ENCODE measurements around the gene PDE7B.

The PDE7B gene

DNA sequence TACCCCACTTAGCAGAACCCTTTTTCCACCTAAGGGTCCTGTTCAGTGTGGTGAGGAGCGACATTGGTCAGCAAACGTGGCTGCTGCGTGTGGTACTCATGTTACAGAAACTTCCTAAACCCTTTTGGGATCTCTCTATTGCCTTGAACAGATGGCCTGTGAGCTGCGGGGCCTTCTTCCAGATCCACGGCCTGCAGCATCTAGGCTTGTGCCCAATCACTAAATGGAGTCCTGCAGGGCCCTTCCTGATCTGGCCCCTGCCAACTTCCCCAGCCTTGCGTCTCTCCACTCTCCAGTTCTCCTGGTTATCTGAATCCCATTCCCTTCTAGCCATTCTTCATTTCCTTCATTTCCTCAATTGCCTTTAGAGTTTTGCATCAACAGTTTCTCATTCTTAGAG is 85.6 kb downstream of the PDE7B start:
- no peak for DNase-seq (ENCODE audit: low read depth)

DNA sequence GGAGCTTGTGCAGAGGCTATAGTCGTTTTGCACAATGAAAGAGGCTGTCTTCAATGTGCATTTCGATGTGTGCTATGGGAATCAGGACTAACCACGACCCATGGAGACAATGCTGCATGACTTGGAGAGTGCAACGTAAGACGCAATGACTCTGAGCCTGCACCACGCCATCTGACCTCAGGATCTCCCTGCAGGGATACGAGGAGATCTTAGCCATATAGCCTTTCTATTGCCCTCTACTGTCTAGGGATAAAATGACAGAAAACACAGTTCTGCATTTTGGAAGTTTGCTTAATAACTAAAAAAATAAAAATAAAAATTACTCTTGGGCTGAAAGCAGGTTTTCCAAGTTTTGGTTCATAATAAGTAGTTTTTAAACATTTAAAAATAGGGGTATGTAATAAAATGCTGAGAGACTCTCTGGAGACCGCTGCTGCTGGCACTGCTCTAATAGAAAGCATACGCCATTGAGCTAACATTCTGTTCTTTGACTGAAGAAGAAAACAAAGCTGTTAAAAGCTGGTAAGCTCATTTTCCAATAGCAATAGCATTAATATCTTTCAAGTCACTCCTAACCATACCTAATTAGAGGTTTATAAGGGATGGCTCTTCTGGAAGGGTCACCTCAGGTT is 87.2 kb downstream of the PDE7B start:
- DNase-seq (ENCODE audit: low read depth) = peak; percentile 40

DNA sequence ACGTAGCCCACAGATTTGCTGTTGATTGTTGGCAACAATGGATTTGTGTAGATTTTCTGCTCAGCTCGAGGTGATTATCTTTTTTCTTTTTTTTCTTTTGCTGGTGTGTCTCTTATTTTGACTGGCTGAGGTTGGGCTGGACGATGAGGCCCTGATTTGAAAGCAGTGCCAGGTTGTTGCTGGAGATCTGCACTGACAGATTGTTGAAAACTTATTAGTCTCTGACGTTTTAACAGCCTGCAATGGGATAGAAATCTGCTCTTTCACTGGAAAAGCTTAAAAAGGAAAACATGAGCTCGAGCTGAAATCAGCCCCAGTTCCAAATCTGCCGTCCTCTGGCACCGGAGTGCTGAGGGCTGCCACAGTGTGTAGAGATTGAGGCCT is 87.7 kb downstream of the PDE7B start:
- no peak for DNase-seq (ENCODE audit: low read depth)

DNA sequence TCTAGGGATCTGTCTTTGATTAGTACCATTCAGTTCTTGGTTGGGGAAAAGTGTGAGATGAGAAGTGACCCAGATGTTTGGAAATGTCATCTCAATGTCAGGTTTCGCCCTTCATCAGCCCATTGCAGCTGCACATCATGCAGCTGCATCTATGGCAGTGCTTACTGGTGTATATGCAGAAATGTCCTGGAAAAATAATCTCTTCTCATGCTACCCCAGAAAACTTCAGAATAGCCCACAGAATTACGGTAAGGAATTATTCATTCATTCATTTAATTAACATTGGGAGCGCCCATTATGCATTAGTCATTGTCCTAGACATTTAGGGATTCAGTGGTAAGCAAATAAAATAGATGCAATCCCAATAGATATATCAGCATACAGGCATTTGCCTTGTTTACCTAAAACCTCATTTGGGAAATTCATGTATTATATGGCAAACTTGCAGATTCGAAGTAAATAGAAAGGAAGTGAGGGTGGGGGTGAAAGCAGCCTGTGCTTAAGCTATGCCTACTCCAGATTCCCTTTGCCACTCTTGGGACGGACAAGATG is 89.2 kb downstream of the PDE7B start:
- DNase-seq (ENCODE audit: low read depth) = no peak

DNA sequence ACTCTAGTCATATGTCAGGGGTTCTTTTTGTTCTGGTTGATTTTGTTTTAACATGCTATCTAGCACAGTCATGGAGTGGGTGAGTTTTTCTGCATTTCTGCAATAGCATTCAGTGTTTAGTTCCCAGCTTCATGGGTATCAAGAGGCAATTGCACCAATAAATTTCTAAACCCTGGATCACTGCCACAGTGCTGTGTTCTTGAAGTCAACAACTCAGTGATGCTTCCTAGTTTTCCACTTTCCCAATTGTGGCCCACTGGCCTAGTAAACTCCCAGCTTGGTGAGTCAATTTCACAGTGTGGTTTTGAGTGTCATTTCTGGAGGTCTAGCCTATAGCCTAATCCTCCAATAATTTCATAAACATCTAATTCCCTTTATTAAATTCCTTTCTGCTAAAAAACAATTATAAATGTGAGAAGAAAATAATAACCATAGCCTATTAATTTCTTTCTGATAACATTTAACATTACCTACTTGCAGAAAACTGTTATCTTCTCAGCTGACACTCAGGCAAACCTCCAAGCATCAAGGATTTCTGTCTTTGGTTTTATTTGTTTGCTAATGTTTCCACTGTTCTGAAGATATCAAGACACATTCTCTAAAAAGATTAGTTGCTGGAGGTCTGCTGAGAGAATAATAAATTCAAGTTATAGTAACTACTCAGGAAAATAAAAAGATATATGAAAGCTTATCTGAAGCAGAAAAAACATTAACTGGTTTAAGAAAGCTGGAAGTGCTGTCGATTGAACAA is 89.9 kb downstream of the PDE7B start:
- DNase-seq (ENCODE audit: low read depth) = peak; percentile 33

DNA sequence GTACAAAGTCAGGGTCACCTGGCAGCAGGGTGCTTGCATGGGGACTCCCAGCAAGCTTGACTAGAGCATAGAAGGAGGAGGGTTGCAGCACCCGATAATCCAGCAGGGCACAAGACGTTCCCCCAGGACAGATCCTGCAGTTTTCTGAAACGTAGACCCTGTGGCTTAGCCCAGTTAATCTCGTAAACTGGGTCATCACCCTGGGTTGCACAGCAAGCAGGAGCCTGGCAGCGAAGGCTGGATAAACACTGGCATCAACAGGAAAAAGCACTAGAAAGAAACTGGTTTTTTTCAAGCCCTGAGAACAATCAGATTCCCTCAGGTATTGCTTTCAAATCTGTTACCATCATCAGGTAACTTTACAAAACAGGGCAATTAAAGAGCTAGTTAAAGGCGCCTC is 92.6 kb downstream of the PDE7B start:
- no peak for DNase-seq (ENCODE audit: low read depth)

DNA sequence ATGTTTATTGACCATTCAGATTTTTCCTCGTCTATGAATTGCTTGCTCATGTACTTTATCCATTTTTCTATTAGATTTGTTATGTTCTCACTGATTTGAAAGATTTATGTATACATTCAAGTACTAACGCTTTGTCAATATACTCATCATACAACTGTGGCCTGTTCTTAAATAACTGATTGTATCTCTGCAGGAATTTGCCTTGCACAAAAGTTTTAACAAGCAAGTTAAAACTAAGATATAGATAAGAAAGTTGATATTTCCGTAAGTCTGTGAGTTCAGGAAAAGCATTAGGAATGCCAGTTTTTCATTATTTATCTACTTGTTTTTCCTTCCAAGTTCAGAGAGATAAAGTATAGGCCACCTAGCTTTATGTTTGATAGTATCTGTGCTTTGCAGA is 95.2 kb downstream of the PDE7B start:
- no peak for DNase-seq (ENCODE audit: low read depth)

DNA sequence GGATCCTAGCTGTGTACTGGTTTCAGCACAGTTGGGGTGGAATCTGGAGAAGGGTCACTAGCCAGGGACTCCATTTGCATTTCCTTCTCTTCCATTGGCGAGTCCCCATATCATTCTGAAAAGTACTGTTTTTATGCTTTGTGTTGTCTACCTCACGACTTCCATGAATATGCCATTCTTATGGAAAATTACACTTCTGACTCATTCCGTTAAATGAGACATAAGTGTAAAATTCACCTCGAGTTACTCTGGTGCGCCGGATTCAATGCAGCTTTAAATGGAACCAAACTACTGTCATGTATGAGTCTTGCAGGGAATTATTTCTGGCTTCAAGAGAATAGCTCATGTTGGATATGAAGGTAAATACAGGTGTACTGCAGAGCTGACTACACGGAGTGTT is 99.2 kb downstream of the PDE7B start:
- DNase-seq (ENCODE audit: low read depth) = no peak

DNA sequence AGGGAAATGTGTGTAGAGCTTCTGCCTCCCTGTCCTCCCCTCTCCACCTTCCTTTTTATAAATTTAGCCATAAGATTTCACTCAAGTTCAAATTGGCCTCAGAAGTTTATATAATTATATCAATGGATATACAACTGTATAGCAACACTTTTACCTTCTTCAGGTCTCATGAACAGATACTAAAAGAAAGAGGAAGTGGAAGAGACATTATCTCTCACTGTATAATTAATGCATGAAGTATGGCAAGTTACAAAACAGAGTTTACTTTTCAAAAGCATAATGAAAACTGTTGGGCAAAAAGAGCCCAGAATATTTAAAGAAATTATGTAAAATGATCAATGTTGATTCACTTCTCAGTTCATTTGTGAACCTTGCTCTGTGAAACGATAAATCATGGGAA is 99.7 kb downstream of the PDE7B start:
- no peak for DNase-seq (ENCODE audit: low read depth)

DNA sequence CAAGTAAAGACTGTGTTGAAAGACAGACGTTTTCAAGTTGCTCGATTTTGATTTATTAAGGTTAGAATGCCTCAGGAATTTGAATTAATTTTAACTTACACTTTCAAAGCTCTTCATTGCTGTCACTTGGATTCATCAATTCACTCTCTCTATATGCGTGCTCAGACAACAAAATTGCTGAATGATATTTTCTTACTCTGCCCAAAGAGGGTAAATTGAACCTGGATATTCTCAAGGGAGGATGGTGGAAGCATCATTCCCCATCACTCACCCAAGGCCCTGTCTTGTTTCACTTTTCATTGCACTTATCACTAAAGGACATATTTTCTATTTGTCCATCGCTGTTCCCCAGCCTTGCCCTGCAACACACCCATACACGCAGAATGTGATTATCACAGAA is 102.3 kb downstream of the PDE7B start:
- no peak for DNase-seq (ENCODE audit: low read depth)

DNA sequence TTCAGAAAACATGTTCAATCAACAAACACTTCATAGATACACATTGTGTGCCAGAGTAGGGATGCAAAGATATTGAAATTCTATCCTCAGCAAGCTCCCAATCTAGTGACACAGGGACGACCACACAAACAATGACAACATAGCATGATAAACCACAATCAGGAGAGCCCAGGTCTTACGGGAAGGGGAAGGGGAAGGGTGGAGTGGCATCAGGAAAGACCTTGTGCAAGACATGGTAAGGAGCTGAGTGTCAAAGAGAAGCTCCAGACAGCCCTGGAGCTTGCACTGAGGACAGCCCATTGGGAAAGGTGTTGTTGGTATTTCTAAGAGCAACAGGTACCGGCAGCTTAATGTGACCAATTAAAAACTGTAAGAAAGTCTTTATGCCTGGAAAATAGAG is 103.6 kb downstream of the PDE7B start:
- DNase-seq (ENCODE audit: low read depth) = no peak

DNA sequence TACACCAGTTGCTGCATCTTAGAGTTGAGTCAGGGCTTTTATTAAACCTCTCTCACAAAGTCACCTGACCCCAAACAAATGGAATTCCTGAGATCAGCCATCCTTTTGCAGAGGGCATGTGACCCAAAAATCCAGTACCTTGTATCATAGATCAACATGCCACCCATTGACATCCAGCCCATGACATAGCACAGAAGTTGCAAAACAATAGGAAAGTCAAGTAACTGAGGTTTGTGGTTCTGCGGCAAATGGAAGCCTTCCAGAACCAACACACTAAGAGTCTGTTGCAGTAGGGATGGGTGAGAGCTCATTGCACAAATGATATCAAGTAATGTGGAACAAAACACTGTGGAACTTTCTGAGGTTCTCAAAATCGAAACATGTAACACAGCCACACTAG is 111.2 kb downstream of the PDE7B start:
- no peak for DNase-seq (ENCODE audit: low read depth)

DNA sequence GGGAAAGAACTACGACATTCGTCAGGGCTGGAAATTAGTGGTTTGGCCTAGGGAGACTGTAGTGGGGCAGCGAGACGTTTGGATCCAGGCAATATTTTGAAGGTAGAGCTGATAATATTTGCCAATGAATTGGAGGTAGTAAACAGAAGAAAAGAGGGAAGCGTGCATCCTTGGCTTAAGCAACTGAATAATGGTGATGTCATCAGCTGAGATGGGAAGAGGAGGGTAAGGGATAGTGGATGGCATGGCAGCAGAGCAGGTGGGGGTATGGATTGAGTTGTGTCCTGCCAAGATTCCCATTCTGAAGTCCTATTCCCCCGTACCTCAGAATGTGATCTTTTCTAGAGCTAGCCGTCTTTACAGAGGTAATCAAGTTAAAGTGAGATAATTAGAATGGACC is 119.2 kb downstream of the PDE7B start:
- DNase-seq (ENCODE audit: low read depth) = no peak

DNA sequence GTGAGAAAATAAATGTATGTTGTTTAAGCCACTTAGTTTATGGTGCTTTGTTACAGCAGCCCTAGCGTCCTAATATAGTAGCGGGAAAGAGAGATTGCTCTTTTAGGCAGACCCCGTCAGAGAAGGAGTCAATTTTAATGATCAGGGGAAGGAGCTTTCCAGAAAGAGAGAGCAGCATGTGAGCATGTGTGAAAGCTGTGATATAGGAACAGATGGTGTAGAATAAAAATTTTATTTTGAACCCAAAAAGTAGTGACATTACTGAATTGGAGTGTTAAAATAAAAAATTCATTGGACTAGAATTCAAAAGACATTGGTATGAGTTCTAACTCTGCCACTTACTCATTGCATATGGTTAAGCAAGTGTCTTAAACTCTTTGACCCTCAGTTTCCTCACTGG is 119.8 kb downstream of the PDE7B start:
- no peak for DNase-seq (ENCODE audit: low read depth)

DNA sequence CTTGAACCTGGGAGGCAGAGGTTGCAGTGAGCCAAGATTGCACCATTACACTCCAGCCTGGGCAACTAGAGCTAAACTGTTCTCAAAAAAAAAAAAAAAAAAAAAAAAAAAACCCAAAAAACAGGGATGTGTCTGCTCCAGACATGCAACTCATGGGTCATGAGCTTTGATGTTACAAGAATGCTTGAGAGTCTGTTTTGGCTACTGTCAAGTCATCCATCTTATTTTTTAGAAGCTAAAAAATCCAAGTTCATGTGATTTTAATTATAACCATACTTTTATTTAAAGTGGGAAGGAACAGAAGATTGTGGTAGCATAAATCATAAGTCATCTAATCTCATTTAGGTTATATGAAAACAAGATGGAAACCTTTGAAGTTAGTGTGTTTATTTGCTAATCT is 120.6 kb downstream of the PDE7B start:
- no peak for DNase-seq (ENCODE audit: low read depth)

DNA sequence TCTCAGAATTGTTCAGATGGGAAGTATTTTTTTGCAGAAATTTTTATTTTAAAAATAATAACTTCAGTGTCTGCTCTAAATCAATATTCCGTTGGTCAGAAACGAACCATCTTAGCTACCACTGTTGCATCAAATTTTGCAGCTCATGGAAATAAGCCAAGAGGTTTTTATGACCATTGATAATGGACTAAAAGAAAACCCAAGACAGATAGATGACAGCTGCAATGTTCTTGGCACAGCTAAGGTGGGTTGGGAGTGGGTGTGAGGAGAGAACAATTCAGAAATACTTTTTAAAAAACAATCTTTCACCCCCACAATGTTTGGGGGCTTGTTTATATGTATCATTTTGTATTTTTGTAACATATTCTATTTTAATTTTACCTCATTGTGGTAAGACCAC is 121.1 kb downstream of the PDE7B start:
- DNase-seq (ENCODE audit: low read depth) = no peak

DNA sequence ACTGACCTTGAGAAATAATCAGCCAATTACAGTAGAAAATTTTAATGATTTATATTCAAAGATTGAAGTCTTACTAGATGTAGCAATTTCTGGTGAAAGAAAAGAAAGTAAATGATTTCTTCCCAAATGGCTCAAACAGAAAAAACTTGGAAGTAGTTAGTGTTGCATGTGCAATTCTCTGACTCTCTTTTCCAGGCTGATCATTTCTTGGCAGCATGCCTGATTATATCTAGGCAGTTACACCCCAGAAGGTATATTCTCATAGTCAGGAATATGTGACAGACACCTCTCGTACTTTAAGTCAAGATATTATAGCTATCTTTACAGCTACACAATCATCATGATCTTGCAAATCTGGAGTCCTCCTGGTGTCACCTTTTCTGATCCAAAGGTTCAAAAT is 122.9 kb downstream of the PDE7B start:
- no peak for DNase-seq (ENCODE audit: low read depth)

DNA sequence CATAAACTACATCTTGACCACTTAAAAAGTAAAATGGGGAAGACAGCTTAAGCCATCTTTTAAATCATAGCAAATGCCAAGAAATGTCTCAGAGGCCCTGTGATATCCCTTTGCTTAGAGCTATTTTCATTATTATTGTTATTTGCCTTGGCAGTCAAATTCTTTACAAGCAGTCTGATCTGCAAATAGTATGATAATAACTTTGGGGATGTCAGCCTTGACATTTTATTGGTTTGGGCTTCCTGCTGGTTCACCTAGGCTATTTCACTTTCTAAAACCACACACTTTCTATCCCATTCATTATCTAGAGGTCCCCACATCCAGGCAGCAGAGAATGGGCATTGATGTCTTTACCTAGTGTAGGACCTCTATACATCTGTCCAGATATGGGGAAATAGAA is 125.1 kb downstream of the PDE7B start:
- no peak for DNase-seq (ENCODE audit: low read depth)

DNA sequence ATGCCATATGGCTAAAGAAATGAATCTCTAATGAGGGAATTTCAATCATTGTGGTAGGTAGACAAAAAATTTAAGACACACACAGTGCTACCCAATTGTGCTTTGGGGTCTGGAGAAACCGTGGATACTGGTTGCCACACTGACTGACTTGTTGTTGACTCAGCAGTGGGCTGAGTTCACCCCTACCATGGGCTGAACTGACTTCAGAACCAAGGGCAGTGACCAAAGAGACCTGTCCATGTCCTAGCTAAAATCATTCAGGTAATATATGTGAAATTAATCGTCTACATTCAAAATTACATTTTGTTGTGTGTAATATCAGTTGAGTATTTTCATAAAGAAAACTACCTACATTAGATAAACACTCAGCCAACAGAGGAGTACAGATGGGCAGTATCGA is 131.6 kb downstream of the PDE7B start:
- DNase-seq (ENCODE audit: low read depth) = no peak

DNA sequence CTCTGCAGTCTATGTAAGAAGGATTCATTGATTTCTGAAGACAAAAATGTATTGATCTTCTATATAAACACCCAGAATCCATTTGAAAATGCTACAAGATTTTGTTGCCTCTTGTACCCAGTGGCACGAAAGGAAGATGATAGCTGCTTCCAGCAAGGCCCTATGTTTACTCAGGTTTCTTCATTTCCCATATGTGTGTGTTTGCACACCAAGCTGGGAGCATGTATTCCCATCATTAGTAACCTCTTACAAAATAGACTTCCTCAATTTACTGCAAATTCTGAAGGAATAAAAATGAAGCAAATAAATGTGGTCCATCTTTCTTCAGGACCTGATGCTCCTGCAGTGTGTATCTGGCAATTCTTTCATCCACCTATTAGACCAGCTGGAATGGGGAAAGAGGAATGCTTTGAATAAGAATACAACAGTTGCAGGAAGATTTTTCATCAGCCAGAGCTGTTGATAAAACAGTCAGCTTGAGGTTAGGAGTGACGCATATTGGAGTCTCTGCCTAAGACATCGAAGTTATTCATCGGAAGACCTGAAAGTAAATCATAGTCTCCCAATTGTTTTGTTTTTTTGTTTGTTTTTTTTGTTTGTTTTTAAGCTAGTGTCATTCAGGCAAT is 132.3 kb downstream of the PDE7B start:
- DNase-seq (ENCODE audit: low read depth) = no peak

DNA sequence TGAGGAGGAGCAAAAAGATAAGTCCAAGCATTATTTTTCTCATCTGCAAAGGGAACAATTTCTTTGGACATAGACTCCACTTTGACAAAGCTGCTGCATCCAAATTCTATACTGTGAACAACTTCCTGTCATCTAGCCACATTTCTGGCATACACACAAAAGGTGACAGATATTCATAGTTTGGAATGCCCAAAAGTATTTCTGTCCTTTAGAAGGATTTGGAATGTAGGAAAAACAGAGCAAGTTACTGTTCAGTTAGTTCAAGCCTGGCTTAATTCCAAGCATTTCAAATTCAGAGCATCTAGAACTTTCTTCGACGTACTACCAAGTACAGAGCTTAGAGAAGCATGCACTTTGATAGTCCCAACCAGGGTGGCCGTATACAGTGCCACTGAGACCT is 134.0 kb downstream of the PDE7B start:
- DNase-seq (ENCODE audit: low read depth) = no peak

DNA sequence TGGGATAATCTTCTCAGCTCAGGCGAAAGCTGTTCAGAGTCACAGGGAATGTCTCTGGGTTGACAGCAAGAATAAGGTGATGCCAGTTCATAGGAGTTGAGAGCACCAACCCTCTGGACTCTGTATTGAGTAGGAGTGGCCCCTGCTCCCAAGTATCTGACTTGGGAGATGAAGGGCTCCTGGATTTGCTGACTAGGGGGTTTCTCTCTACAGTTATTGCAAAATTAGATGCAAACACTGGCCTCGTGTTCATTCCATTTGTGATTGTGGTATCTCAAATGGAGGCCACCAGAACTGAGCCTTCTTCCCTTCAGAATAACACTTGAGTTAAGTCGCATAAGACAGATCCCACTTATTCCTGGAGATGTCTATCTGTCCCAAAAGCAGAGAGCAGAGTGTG is 135.7 kb downstream of the PDE7B start:
- no peak for DNase-seq (ENCODE audit: low read depth)

DNA sequence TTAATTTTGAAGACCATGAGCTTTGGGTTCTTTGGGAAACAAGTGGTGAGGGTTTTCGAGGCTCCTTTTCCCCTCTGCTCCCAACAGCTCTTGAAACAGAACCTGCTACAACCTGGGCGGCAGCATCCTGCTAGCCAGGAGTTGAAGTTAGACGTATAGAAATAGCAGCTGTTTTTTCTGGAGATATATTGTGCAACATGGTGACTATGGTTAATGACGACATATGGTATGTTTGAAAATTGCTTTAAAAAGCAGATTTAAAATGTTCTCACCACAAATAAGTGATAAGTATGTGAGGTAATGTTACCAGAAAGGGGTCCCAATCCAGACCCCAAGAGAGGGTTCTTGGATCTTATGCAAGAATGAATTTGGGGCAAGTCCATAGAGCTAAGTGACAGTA is 138.9 kb downstream of the PDE7B start:
- DNase-seq (ENCODE audit: low read depth) = no peak
